B cell (primary cell): ENCODE results near the gene CRYGB.

Source experiments
- EZH2 ChIP-seq: IDR thresholded peaks from 2 replicates; pipeline ENCODE4 v1.6.1; 2012; ENCODE audit warnings: borderline replicate concordance, low read depth, mild to moderate bottlenecking, moderate library complexity, low read length; ENCODE audit not compliant: insufficient read depth, poor library complexity, severe bottlenecking
- TF ChIP-seq, protein P1 (sequence below): fragments of 200-600 bp; IDR thresholded peaks from one replicate; pipeline ENCODE4 v1.8.0; 2022; ENCODE audit warnings: antibody characterized with exemption, mild to moderate bottlenecking

DNA sequence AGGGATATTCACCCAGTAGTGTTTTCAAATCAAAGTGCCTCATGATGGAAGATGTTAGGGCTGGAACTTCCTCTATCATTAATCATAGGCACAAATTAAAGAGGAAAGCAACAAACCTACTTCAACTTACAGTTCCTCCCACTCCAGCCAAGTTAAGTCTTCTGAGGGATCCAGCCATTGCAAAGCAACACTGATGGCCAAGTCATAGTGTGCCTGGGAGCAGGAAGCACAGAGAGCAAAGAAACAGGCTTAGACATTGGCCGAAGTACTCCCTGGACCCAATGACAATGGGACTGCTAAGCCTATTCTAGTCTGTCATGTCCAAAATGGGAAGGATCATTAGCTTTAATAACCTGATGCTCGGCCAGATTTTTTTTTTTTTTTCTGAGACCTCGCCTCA lies 36.9 kb upstream of the CRYGB start:
- TF ChIP-seq, protein P1, sequence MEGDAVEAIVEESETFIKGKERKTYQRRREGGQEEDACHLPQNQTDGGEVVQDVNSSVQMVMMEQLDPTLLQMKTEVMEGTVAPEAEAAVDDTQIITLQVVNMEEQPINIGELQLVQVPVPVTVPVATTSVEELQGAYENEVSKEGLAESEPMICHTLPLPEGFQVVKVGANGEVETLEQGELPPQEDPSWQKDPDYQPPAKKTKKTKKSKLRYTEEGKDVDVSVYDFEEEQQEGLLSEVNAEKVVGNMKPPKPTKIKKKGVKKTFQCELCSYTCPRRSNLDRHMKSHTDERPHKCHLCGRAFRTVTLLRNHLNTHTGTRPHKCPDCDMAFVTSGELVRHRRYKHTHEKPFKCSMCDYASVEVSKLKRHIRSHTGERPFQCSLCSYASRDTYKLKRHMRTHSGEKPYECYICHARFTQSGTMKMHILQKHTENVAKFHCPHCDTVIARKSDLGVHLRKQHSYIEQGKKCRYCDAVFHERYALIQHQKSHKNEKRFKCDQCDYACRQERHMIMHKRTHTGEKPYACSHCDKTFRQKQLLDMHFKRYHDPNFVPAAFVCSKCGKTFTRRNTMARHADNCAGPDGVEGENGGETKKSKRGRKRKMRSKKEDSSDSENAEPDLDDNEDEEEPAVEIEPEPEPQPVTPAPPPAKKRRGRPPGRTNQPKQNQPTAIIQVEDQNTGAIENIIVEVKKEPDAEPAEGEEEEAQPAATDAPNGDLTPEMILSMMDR = no peak
- TF ChIP-seq EZH2 = no peak
